NCI-H128 (cell line): ENCODE results near the gene LDLRAD4.

ENCODE experiments used
- DNase-seq: peaks from one replicate; lab custom pipeline; 2025; ENCODE audit not compliant: unreplicated experiment; lab: John Stamatoyannopoulos, UW

The LDLRAD4 gene

GRCh38 chr18:13499803-13500202, 281.2 kb downstream of the LDLRAD4 start:
- DNase-seq, result no peak

GRCh38 chr18:13500227-13500865, 281.8 kb downstream of the LDLRAD4 start:
- peak; percentile 71 for DNase-seq

GRCh38 chr18:13500869-13501542, 282.4 kb downstream of the LDLRAD4 start:
- no peak for DNase-seq

- DNase-seq, result no peak
These were observed 283.0 kb downstream of the LDLRAD4 start for GRCh38 chr18:13501543-13501887.

GRCh38 chr18:13501891-13502290, 283.3 kb downstream of the LDLRAD4 start:
- no peak for DNase-seq

GRCh38 chr18:13502585-13502984, 284.0 kb downstream of the LDLRAD4 start:
- no peak for DNase-seq

GRCh38 chr18:13503836-13504235, 285.3 kb downstream of the LDLRAD4 start:
- no peak for DNase-seq

GRCh38 chr18:13505780-13506345, 287.3 kb downstream of the LDLRAD4 start:
- DNase-seq, result no peak

GRCh38 chr18:13510594-13510993, 292.0 kb downstream of the LDLRAD4 start:
- DNase-seq, result no peak

- no peak for DNase-seq
These were observed 293.5 kb downstream of the LDLRAD4 start for GRCh38 chr18:13511961-13512577.

- DNase-seq, result no peak
These were observed 294.5 kb downstream of the LDLRAD4 start for GRCh38 chr18:13513021-13513420.

GRCh38 chr18:13513481-13513880, 294.9 kb downstream of the LDLRAD4 start:
- no peak for DNase-seq

GRCh38 chr18:13514558-13514957, 296.0 kb downstream of the LDLRAD4 start:
- DNase-seq, result no peak

GRCh38 chr18:13516855-13517254, 298.3 kb downstream of the LDLRAD4 start:
- DNase-seq, result no peak

- DNase-seq, result no peak
These were observed 298.8 kb downstream of the LDLRAD4 start for GRCh38 chr18:13517369-13517768.

GRCh38 chr18:13518382-13518781, 299.8 kb downstream of the LDLRAD4 start:
- no peak for DNase-seq

GRCh38 chr18:13520306-13520705, 301.7 kb downstream of the LDLRAD4 start:
- DNase-seq, result no peak

GRCh38 chr18:13520741-13521140, 302.2 kb downstream of the LDLRAD4 start:
- DNase-seq, result no peak

- no peak for DNase-seq
These were observed 302.9 kb downstream of the LDLRAD4 start for GRCh38 chr18:13521418-13521817.

- DNase-seq, result no peak
These were observed 303.7 kb downstream of the LDLRAD4 start for GRCh38 chr18:13522256-13522655.

- DNase-seq, result no peak
These were observed 304.5 kb downstream of the LDLRAD4 start for GRCh38 chr18:13522861-13523660.
